Measurements from ENCODE around the gene RBBP5. TPM values are rescaled to one million over a fixed set of nuclear protein-coding genes. Genes with fewer than 3 reads are reported as not detected.

The RBBP5 gene
- total and polyA plus RNA-seq, 2 donors, result 7.8 to 15.2 TPM

GRCh38 chr1:205084360-205084759 lies 37.4 kb downstream of the RBBP5 start, which contains the start of gene TMEM81:
Gene TMEM81 (minus strand): TSS chr1:205084460. CDS start chr1:205084320, 140 bp downstream.
- no peaks in the 10 kb centered on the region for H3K9me3 ChIP-seq (ENCODE audit: control insufficient read depth in 2 of 2, insufficient read depth in 1 of 2, low read length in 1 of 2)
- WGBS, result 98% methylated on average over 2 of the region's 2 CpGs
- no peaks in the 10 kb centered on the region for H3K27me3 ChIP-seq (ENCODE audit: control insufficient read depth in 2 of 2, insufficient read depth in 1 of 2, low read length in 1 of 2)
- H3K36me3 ChIP-seq (ENCODE audit: control insufficient read depth in 2 of 2, insufficient read depth in 2 of 2, low read length in 1 of 2), result peaks cover 14 to 49% of the 10 kb centered on the region in 2 donors
- H3K4me3 ChIP-seq (ENCODE audit: low read length in 2 of 2), result no peak within 1 kb of the TSS
- no peaks in the 10 kb centered on the region for H3K4me1 ChIP-seq (ENCODE audit: control insufficient read depth in 2 of 2, insufficient read depth in 2 of 2, low read length in 2 of 2)
- no peak for DNase-seq (ENCODE audit: low read depth in 6 of 9, low spot score in 9 of 9)
- no peak within 1 kb of the TSS for H3K27ac ChIP-seq (ENCODE audit: low read depth in 1 of 2, low read length in 1 of 2)

GRCh38 chr1:205082431-205082830 lies 39.3 kb downstream of the RBBP5 start:
- H3K27me3 ChIP-seq (ENCODE audit: control insufficient read depth in 2 of 2, insufficient read depth in 1 of 2, low read length in 1 of 2), result no peaks in the 10 kb centered on the region
- H3K9me3 ChIP-seq (ENCODE audit: control insufficient read depth in 2 of 2, insufficient read depth in 1 of 2, low read length in 1 of 2), result no peaks in the 10 kb centered on the region
- peak overlapping the region in 1 of 2 donors; percentile 31 for H3K27ac ChIP-seq (ENCODE audit: low read depth in 1 of 2, low read length in 1 of 2)
- 97% methylated on average over 4 of the region's 4 CpGs for WGBS
- peak in 1 of 9 donors; percentile 5 for DNase-seq (ENCODE audit: low read depth in 6 of 9, low spot score in 9 of 9)
- H3K4me1 ChIP-seq (ENCODE audit: control insufficient read depth in 2 of 2, insufficient read depth in 2 of 2, low read length in 2 of 2), result no peaks in the 10 kb centered on the region
- no peak overlapping the region for H3K4me3 ChIP-seq (ENCODE audit: low read length in 2 of 2)
- H3K36me3 ChIP-seq (ENCODE audit: control insufficient read depth in 2 of 2, insufficient read depth in 2 of 2, low read length in 1 of 2), result peaks cover 14 to 31% of the 10 kb centered on the region in 2 donors

- no peaks in the 10 kb centered on the region for H3K27me3 ChIP-seq (ENCODE audit: control insufficient read depth in 2 of 2, insufficient read depth in 1 of 2, low read length in 1 of 2)
- H3K9me3 ChIP-seq (ENCODE audit: control insufficient read depth in 2 of 2, insufficient read depth in 1 of 2, low read length in 1 of 2), result no peaks in the 10 kb centered on the region
- 98% methylated on average over 1 of the region's 1 CpG for WGBS
- no peak overlapping the region for H3K27ac ChIP-seq (ENCODE audit: low read depth in 1 of 2, low read length in 1 of 2)
- DNase-seq (ENCODE audit: low read depth in 6 of 9, low spot score in 9 of 9), result no peak
- peaks cover 0 to 5% of the 10 kb centered on the region in 2 donors for H3K36me3 ChIP-seq (ENCODE audit: control insufficient read depth in 2 of 2, insufficient read depth in 2 of 2, low read length in 1 of 2)
- H3K4me1 ChIP-seq (ENCODE audit: control insufficient read depth in 2 of 2, insufficient read depth in 2 of 2, low read length in 2 of 2), result no peaks in the 10 kb centered on the region
- H3K4me3 ChIP-seq (ENCODE audit: low read length in 2 of 2), result no peak overlapping the region
These were observed 43.9 kb downstream of the RBBP5 start for GRCh38 chr1:205077934-205078311.

- no peak for DNase-seq (ENCODE audit: low read depth in 6 of 9, low spot score in 9 of 9)
- Histone ChIP-seq H3K9me3 (ENCODE audit: control insufficient read depth in 2 of 2, insufficient read depth in 1 of 2, low read length in 1 of 2) (no peaks in the 10 kb centered on the region), H3K27me3 (ENCODE audit: control insufficient read depth in 2 of 2, insufficient read depth in 1 of 2, low read length in 1 of 2) (no peaks in the 10 kb centered on the region), H3K4me3 (ENCODE audit: low read length in 2 of 2) (no peak overlapping the region), H3K36me3 (ENCODE audit: control insufficient read depth in 2 of 2, insufficient read depth in 2 of 2, low read length in 1 of 2) (peaks cover 0 to 1% of the 10 kb centered on the region in 2 donors), H3K4me1 (ENCODE audit: control insufficient read depth in 2 of 2, insufficient read depth in 2 of 2, low read length in 2 of 2) (no peaks in the 10 kb centered on the region), H3K27ac (ENCODE audit: low read depth in 1 of 2, low read length in 1 of 2) (no peak overlapping the region)
- 97% methylated on average over 7 of the region's 7 CpGs for WGBS
These were observed 44.4 kb downstream of the RBBP5 start for GRCh38 chr1:205077158-205077933.

- H3K27me3 ChIP-seq (ENCODE audit: control insufficient read depth in 2 of 2, insufficient read depth in 1 of 2, low read length in 1 of 2), result no peaks in the 10 kb centered on the region
- H3K4me3 ChIP-seq (ENCODE audit: low read length in 2 of 2), result no peak overlapping the region
- no peaks in the 10 kb centered on the region for H3K4me1 ChIP-seq (ENCODE audit: control insufficient read depth in 2 of 2, insufficient read depth in 2 of 2, low read length in 2 of 2)
- no peak for DNase-seq (ENCODE audit: low read depth in 6 of 9, low spot score in 9 of 9)
- 91% methylated on average over 4 of the region's 4 CpGs for WGBS
- H3K36me3 ChIP-seq (ENCODE audit: control insufficient read depth in 2 of 2, insufficient read depth in 2 of 2, low read length in 1 of 2), result no peaks in the 10 kb centered on the region
- H3K27ac ChIP-seq (ENCODE audit: low read depth in 1 of 2, low read length in 1 of 2), result no peak overlapping the region
- no peaks in the 10 kb centered on the region for H3K9me3 ChIP-seq (ENCODE audit: control insufficient read depth in 2 of 2, insufficient read depth in 1 of 2, low read length in 1 of 2)
These were observed 45.5 kb downstream of the RBBP5 start for GRCh38 chr1:205076245-205076761.

GRCh38 chr1:205075642-205076155 lies 46.1 kb downstream of the RBBP5 start:
- H3K9me3 ChIP-seq (ENCODE audit: control insufficient read depth in 2 of 2, insufficient read depth in 1 of 2, low read length in 1 of 2), result no peaks in the 10 kb centered on the region
- no peak overlapping the region for H3K27ac ChIP-seq (ENCODE audit: low read depth in 1 of 2, low read length in 1 of 2)
- no peaks in the 10 kb centered on the region for H3K36me3 ChIP-seq (ENCODE audit: control insufficient read depth in 2 of 2, insufficient read depth in 2 of 2, low read length in 1 of 2)
- H3K4me3 ChIP-seq (ENCODE audit: low read length in 2 of 2), result no peak overlapping the region
- H3K27me3 ChIP-seq (ENCODE audit: control insufficient read depth in 2 of 2, insufficient read depth in 1 of 2, low read length in 1 of 2), result no peaks in the 10 kb centered on the region
- WGBS, result 91% methylated on average over 7 of the region's 7 CpGs
- no peak for DNase-seq (ENCODE audit: low read depth in 6 of 9, low spot score in 9 of 9)
- H3K4me1 ChIP-seq (ENCODE audit: control insufficient read depth in 2 of 2, insufficient read depth in 2 of 2, low read length in 2 of 2), result no peaks in the 10 kb centered on the region

- Histone ChIP-seq H3K9me3 (ENCODE audit: control insufficient read depth in 2 of 2, insufficient read depth in 1 of 2, low read length in 1 of 2) (no peaks in the 10 kb centered on the region), H3K4me1 (ENCODE audit: control insufficient read depth in 2 of 2, insufficient read depth in 2 of 2, low read length in 2 of 2) (no peaks in the 10 kb centered on the region), H3K36me3 (ENCODE audit: control insufficient read depth in 2 of 2, insufficient read depth in 2 of 2, low read length in 1 of 2) (no peaks in the 10 kb centered on the region), H3K4me3 (ENCODE audit: low read length in 2 of 2) (no peak overlapping the region), H3K27me3 (ENCODE audit: control insufficient read depth in 2 of 2, insufficient read depth in 1 of 2, low read length in 1 of 2) (no peaks in the 10 kb centered on the region), H3K27ac (ENCODE audit: low read depth in 1 of 2, low read length in 1 of 2) (no peak overlapping the region)
- no peak for DNase-seq (ENCODE audit: low read depth in 6 of 9, low spot score in 9 of 9)
- 97% methylated on average over 7 of the region's 7 CpGs for WGBS
These were observed 47.3 kb downstream of the RBBP5 start for GRCh38 chr1:205074513-205074912.

GRCh38 chr1:205074084-205074483 lies 47.7 kb downstream of the RBBP5 start:
- WGBS, result 97% methylated on average over 11 of the region's 11 CpGs
- Histone ChIP-seq H3K4me1 (ENCODE audit: control insufficient read depth in 2 of 2, insufficient read depth in 2 of 2, low read length in 2 of 2) (no peaks in the 10 kb centered on the region), H3K27me3 (ENCODE audit: control insufficient read depth in 2 of 2, insufficient read depth in 1 of 2, low read length in 1 of 2) (no peaks in the 10 kb centered on the region), H3K9me3 (ENCODE audit: control insufficient read depth in 2 of 2, insufficient read depth in 1 of 2, low read length in 1 of 2) (no peaks in the 10 kb centered on the region), H3K27ac (ENCODE audit: low read depth in 1 of 2, low read length in 1 of 2) (no peak overlapping the region), H3K36me3 (ENCODE audit: control insufficient read depth in 2 of 2, insufficient read depth in 2 of 2, low read length in 1 of 2) (no peaks in the 10 kb centered on the region), H3K4me3 (ENCODE audit: low read length in 2 of 2) (no peak overlapping the region)
- DNase-seq (ENCODE audit: low read depth in 6 of 9, low spot score in 9 of 9), result no peak

- no peak for DNase-seq (ENCODE audit: low read depth in 6 of 9, low spot score in 9 of 9)
- Histone ChIP-seq H3K9me3 (ENCODE audit: control insufficient read depth in 2 of 2, insufficient read depth in 1 of 2, low read length in 1 of 2) (no peaks in the 10 kb centered on the region), H3K27ac (ENCODE audit: low read depth in 1 of 2, low read length in 1 of 2) (no peak overlapping the region), H3K36me3 (ENCODE audit: control insufficient read depth in 2 of 2, insufficient read depth in 2 of 2, low read length in 1 of 2) (no peaks in the 10 kb centered on the region), H3K4me1 (ENCODE audit: control insufficient read depth in 2 of 2, insufficient read depth in 2 of 2, low read length in 2 of 2) (no peaks in the 10 kb centered on the region), H3K4me3 (ENCODE audit: low read length in 2 of 2) (no peak overlapping the region), H3K27me3 (ENCODE audit: control insufficient read depth in 2 of 2, insufficient read depth in 1 of 2, low read length in 1 of 2) (no peaks in the 10 kb centered on the region)
- 98% methylated on average over 12 of the region's 12 CpGs for WGBS
These were observed 48.3 kb downstream of the RBBP5 start for GRCh38 chr1:205073511-205073910.

All from thymus (tissue), 11 donors.